ENCODE results near the gene TRIM37. TPM values are rescaled to one million over a fixed set of nuclear protein-coding genes. Genes with fewer than 3 reads are reported as not detected.
A peak's percentile ranks its signal among the peaks of the same experiment; 100 is the strongest.
"Not testable (repeated sequence)": the region's sequence is repeated elsewhere in the genome, so short reads cannot be mapped to it uniquely, and the experiment has no call there.

The TRIM37 gene
- total RNA-seq = 16.0 TPM
- long read RNA-seq, full-length matches to known transcripts = 10 of 16 reads
- long read RNA-seq, partial matches to known transcripts = 0 of 16 reads
- long read RNA-seq, other reads (novel, unspliced or antisense) = 6 of 16 reads

- intact Hi-C loops (cut with DNase I) = loop anchor here (2.0 kb wide), 1 partner anchor 48 kb away; the partner anchor contains the start of genes PRR11 and SKA2
- DNase-seq (ENCODE audit: low spot score) = peak; percentile 99
Measured at GRCh38 chr17:59106463-59107305, at the start of gene TRIM37. TRIM37 (minus strand) TSS chr17:59106880; CDS start chr17:59106461, 419 bp downstream.

GRCh38 chr17:59155439-59156177 is 48.9 kb upstream of the TRIM37 start, which contains the start of gene PRR11:
PRR11 (plus strand) TSS chr17:59155746; CDS start chr17:59169753, 14,007 bp downstream.
- intact Hi-C loops (cut with DNase I) = loop anchor here (2.0 kb wide), 1 partner anchor 49 kb away; the partner anchor contains the start of gene TRIM37
- peak; percentile 96 for DNase-seq (ENCODE audit: low spot score)

- DNase-seq (ENCODE audit: low spot score) = peak; percentile 97
- intact Hi-C loops (cut with DNase I) = loop anchor here (2.0 kb wide), 1 partner anchor 48 kb away; the partner anchor contains the start of gene TRIM37
Measured at GRCh38 chr17:59154721-59155438, 48.2 kb upstream of the TRIM37 start, which contains the start of gene SKA2. SKA2 (minus strand) TSS chr17:59155186; CDS start chr17:59155163, 23 bp downstream.

GRCh38 chr17:59154292-59154720 is 47.6 kb upstream of the TRIM37 start:
- intact Hi-C loops (cut with DNase I) = loop anchor here (2.0 kb wide), 1 partner anchor 48 kb away; the partner anchor contains the start of gene TRIM37
- DNase-seq (ENCODE audit: low spot score) = no peak

- intact Hi-C loops (cut with DNase I) = no loop called here
- DNase-seq (ENCODE audit: low spot score) = no peak
Measured at GRCh38 chr17:59152925-59153324, 46.2 kb upstream of the TRIM37 start.

- DNase-seq (ENCODE audit: low spot score) = no peak
- intact Hi-C loops (cut with DNase I) = no loop called here
Measured at GRCh38 chr17:59151591-59151990, 44.9 kb upstream of the TRIM37 start.

- intact Hi-C loops (cut with DNase I) = no loop called here
- no peak for DNase-seq (ENCODE audit: low spot score)
Measured at GRCh38 chr17:59151006-59151405, 44.3 kb upstream of the TRIM37 start.

- DNase-seq (ENCODE audit: low spot score) = no peak
- intact Hi-C loops (cut with DNase I) = no loop called here
Measured at GRCh38 chr17:59149841-59150511, 43.3 kb upstream of the TRIM37 start.

GRCh38 chr17:59149051-59149450 is 42.4 kb upstream of the TRIM37 start:
- no peak for DNase-seq (ENCODE audit: low spot score)
- intact Hi-C loops (cut with DNase I) = no loop called here

- intact Hi-C loops (cut with DNase I) = no loop called here
- no peak for DNase-seq (ENCODE audit: low spot score)
Measured at GRCh38 chr17:59145571-59146096, 39.0 kb upstream of the TRIM37 start.

GRCh38 chr17:59141860-59142259 is 35.2 kb upstream of the TRIM37 start:
- DNase-seq (ENCODE audit: low spot score) = no peak
- intact Hi-C loops (cut with DNase I) = no loop called here

- intact Hi-C loops (cut with DNase I) = no loop called here
- no peak for DNase-seq (ENCODE audit: low spot score)
Measured at GRCh38 chr17:59139939-59140338, 33.3 kb upstream of the TRIM37 start.

- intact Hi-C loops (cut with DNase I); DNase-seq (ENCODE audit: low spot score): not testable (repeated sequence)
Measured at GRCh38 chr17:59138339-59138738, 31.7 kb upstream of the TRIM37 start.

GRCh38 chr17:59131131-59131530 is 24.5 kb upstream of the TRIM37 start:
- intact Hi-C loops (cut with DNase I) = no loop called here
- no peak for DNase-seq (ENCODE audit: low spot score)

GRCh38 chr17:59129814-59130213 is 23.1 kb upstream of the TRIM37 start:
- intact Hi-C loops (cut with DNase I) = no loop called here
- DNase-seq (ENCODE audit: low spot score) = no peak

GRCh38 chr17:59126809-59127417 is 20.2 kb upstream of the TRIM37 start:
- no peak for DNase-seq (ENCODE audit: low spot score)
- intact Hi-C loops (cut with DNase I) = no loop called here

GRCh38 chr17:59124665-59125064 is 18.0 kb upstream of the TRIM37 start:
- intact Hi-C loops (cut with DNase I) = no loop called here
- DNase-seq (ENCODE audit: low spot score) = no peak

- intact Hi-C loops (cut with DNase I) = no loop called here
- no peak for DNase-seq (ENCODE audit: low spot score)
Measured at GRCh38 chr17:59121901-59122480, 15.3 kb upstream of the TRIM37 start.

All from cardiac septum (tissue), 1 donor.